ENCODE measurements around the gene L3MBTL4. TPM values are rescaled to one million over a fixed set of nuclear protein-coding genes. Genes with fewer than 3 reads are reported as not detected.
"Not testable (repeated sequence)": the region's sequence is repeated elsewhere in the genome, so short reads cannot be mapped to it uniquely, and the experiment has no call there.

L3MBTL4 gene
- total RNA-seq, 1 experiment from 2014 or later = not detected

- CTCF ChIA-PET = no interaction called here
- H3K4me3 ChIP-seq = no peak overlapping the region
- H3K27me3 ChIP-seq (ENCODE audit: insufficient read depth, low read depth) = 0 out of 2 replicates have a peak, but pooled peaks cover 7% of the 10 kb centered on the region
- TF ChIP-seq EZH2 (IDR thresholded peaks at IDR 0.05; ENCODE audit: low read depth) = no peak
- no peak for TF ChIP-seq CTCF (conservative IDR thresholded peaks at IDR 0.05)
- H3K36me3 ChIP-seq (ENCODE audit: low read depth) = no peaks in the 10 kb centered on the region
- H3K4me2 ChIP-seq = no peak overlapping the region
- intact Hi-C loops (cut with micrococcal nuclease; ENCODE audit: unreplicated experiment) = no loop called here
- BruUV-seq (replicated peaks) = no TSS peak
- no peaks in the 10 kb centered on the region for H3K4me1 ChIP-seq (replicated peaks; ENCODE audit: insufficient read depth)
- DNase-seq = no peak
- no peaks in the 10 kb centered on the region for H4K20me1 ChIP-seq (ENCODE audit: insufficient read depth)
- no peaks in the 10 kb centered on the region for H3K79me2 ChIP-seq (ENCODE audit: low read depth)
- no peaks in the 10 kb centered on the region for H3K9me3 ChIP-seq (ENCODE audit: insufficient read depth, low read depth)
- POLR2A ChIA-PET (ENCODE audit: unreplicated experiment) = no interaction called here
- H3K9me2 ChIP-seq (ENCODE audit: insufficient read depth) = no peaks in the 10 kb centered on the region
- no peak overlapping the region for H3K27ac ChIP-seq
- no peaks in the 10 kb centered on the region for H3F3A ChIP-seq (ENCODE audit: insufficient read depth, low read depth)
- H2AFZ ChIP-seq = no peak overlapping the region
Measured at GRCh38 chr18:6146307-6146661, 268.4 kb downstream of the L3MBTL4 start.

GRCh38 chr18:6145645-6146306, 268.9 kb downstream of the L3MBTL4 start:
- Histone ChIP-seq H3K36me3 (ENCODE audit: low read depth) (no peaks in the 10 kb centered on the region), H3F3A (ENCODE audit: insufficient read depth, low read depth) (no peaks in the 10 kb centered on the region), H3K27ac (no peak overlapping the region), H3K4me3 (no peak overlapping the region), H3K4me2 (no peak overlapping the region), H4K20me1 (ENCODE audit: insufficient read depth) (no peaks in the 10 kb centered on the region), H3K27me3 (ENCODE audit: insufficient read depth, low read depth) (0 out of 2 replicates have a peak, but pooled peaks cover 7% of the 10 kb centered on the region), H3K4me1 (replicated peaks; ENCODE audit: insufficient read depth) (no peaks in the 10 kb centered on the region), H2AFZ (no peak overlapping the region), H3K9me3 (ENCODE audit: insufficient read depth, low read depth) (no peaks in the 10 kb centered on the region), H3K79me2 (ENCODE audit: low read depth) (no peaks in the 10 kb centered on the region), H3K9me2 (ENCODE audit: insufficient read depth) (no peaks in the 10 kb centered on the region)
- intact Hi-C loops (cut with micrococcal nuclease; ENCODE audit: unreplicated experiment) = no loop called here
- BruUV-seq (replicated peaks) = no TSS peak
- no peak for TF ChIP-seq EZH2 (IDR thresholded peaks at IDR 0.05; ENCODE audit: low read depth)
- TF ChIP-seq CTCF (conservative IDR thresholded peaks at IDR 0.05) = no peak
- no peak for DNase-seq
- POLR2A ChIA-PET (ENCODE audit: unreplicated experiment) = no interaction called here
- CTCF ChIA-PET = no interaction called here

DNA sequence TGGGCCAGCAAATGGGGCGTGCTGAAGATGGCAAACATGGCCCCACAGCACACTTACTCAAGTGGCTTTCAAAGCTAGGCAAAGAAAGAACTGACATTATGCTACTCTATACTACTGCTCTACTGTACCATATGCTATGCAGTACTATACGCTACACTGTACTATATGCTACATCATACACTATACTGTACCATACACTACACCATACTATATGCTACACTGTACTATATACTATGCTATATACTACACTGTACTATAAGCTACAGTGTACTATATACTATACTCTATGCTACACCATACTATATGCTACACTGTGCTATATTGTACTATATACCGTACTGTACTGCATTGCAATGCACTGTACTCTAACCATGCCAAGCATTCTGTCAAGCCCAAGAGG, 275.7 kb downstream of the L3MBTL4 start:
- no peaks in the 10 kb centered on the region for H4K20me1 ChIP-seq (ENCODE audit: insufficient read depth)
- CTCF ChIA-PET = no interaction called here
- no peak for TF ChIP-seq EZH2 (IDR thresholded peaks at IDR 0.05; ENCODE audit: low read depth)
- TF ChIP-seq CTCF (conservative IDR thresholded peaks at IDR 0.05) = no peak
- POLR2A ChIA-PET (ENCODE audit: unreplicated experiment) = no interaction called here
- BruUV-seq (replicated peaks) = no TSS peak
- no peak overlapping the region for H3K4me2 ChIP-seq
- H3F3A ChIP-seq (ENCODE audit: insufficient read depth, low read depth) = no peaks in the 10 kb centered on the region
- no peaks in the 10 kb centered on the region for H3K9me2 ChIP-seq (ENCODE audit: insufficient read depth)
- no peak overlapping the region for H2AFZ ChIP-seq
- no peaks in the 10 kb centered on the region for H3K27me3 ChIP-seq (ENCODE audit: insufficient read depth, low read depth)
- no peak overlapping the region for H3K27ac ChIP-seq
- intact Hi-C loops (cut with micrococcal nuclease; ENCODE audit: unreplicated experiment) = no loop called here
- H3K9me3 ChIP-seq (ENCODE audit: insufficient read depth, low read depth) = no peaks in the 10 kb centered on the region
- no peaks in the 10 kb centered on the region for H3K79me2 ChIP-seq (ENCODE audit: low read depth)
- H3K4me1 ChIP-seq (replicated peaks; ENCODE audit: insufficient read depth) = no peaks in the 10 kb centered on the region
- no peaks in the 10 kb centered on the region for H3K36me3 ChIP-seq (ENCODE audit: low read depth)
- no peak overlapping the region for H3K4me3 ChIP-seq
- no peak for DNase-seq

DNA sequence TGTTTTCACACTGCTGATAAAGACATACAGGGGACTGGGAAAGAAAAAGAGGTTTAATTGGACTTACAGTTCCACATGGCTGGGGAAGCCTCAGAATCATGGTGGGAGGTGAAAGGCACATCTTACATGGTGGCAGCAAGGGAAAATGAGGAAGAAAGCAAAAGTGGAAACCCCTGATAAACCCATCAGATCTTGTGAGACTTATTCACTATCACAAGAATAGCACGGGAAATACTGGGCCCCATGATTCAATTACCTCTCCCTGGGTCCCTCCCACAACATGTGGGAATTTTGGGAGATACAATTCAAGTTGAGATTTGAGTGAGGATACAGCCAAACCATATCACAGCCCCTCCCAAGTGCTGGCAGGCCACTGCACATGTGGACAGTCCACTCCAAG, 278.8 kb downstream of the L3MBTL4 start:
- H3F3A ChIP-seq (ENCODE audit: insufficient read depth, low read depth); POLR2A ChIA-PET (ENCODE audit: unreplicated experiment): not testable (repeated sequence)

GRCh38 chr18:6135029-6135428, 279.7 kb downstream of the L3MBTL4 start:
- H2AFZ ChIP-seq; H3K9me2 ChIP-seq (ENCODE audit: insufficient read depth); H3F3A ChIP-seq (ENCODE audit: insufficient read depth, low read depth); H3K27me3 ChIP-seq (ENCODE audit: insufficient read depth, low read depth); CTCF ChIA-PET; H3K27ac ChIP-seq; H3K4me1 ChIP-seq (replicated peaks; ENCODE audit: insufficient read depth); H3K9me3 ChIP-seq (ENCODE audit: insufficient read depth, low read depth); DNase-seq; BruUV-seq (replicated peaks); H3K36me3 ChIP-seq (ENCODE audit: low read depth); intact Hi-C loops (cut with micrococcal nuclease; ENCODE audit: unreplicated experiment); H3K4me3 ChIP-seq; H3K79me2 ChIP-seq (ENCODE audit: low read depth); H3K4me2 ChIP-seq; POLR2A ChIA-PET (ENCODE audit: unreplicated experiment); H4K20me1 ChIP-seq (ENCODE audit: insufficient read depth): not testable (repeated sequence)

More for the DNA sequence above, 278.8 kb downstream of the L3MBTL4 start:
- H3K4me2 ChIP-seq; intact Hi-C loops (cut with micrococcal nuclease; ENCODE audit: unreplicated experiment); H3K27me3 ChIP-seq (ENCODE audit: insufficient read depth, low read depth); H3K36me3 ChIP-seq (ENCODE audit: low read depth); H2AFZ ChIP-seq; H3K4me1 ChIP-seq (replicated peaks; ENCODE audit: insufficient read depth); CTCF ChIA-PET; BruUV-seq (replicated peaks); H4K20me1 ChIP-seq (ENCODE audit: insufficient read depth); H3K79me2 ChIP-seq (ENCODE audit: low read depth); H3K4me3 ChIP-seq; DNase-seq; H3K27ac ChIP-seq; H3K9me2 ChIP-seq (ENCODE audit: insufficient read depth); H3K9me3 ChIP-seq (ENCODE audit: insufficient read depth, low read depth): not testable (repeated sequence)
